HCT116 (cell line): ENCODE measurements around the gene HIVEP3.

Experiments used
- CTCF ChIP-seq, 3 experiments: fragments of 200-600 bp in 1 of 3; sonication (generic) in 1 of 3; IDR thresholded peaks in 2 of 3; conservative IDR thresholded peaks in 1 of 3; 2 replicates each; pipeline ENCODE4 v1.5.1; 2012 to 2017; ENCODE audit warnings: low read depth in 2 of 3, low read length in 2 of 3, antibody characterized with exemption in 1 of 3, borderline replicate concordance in 1 of 3, control low read depth in 1 of 3, mild to moderate bottlenecking in 1 of 3, mixed read lengths in 1 of 3, mixed run types in 1 of 3, moderate library complexity in 1 of 3; ENCODE audit not compliant: insufficient read depth in 1 of 3
- EZH2 ChIP-seq: fragments of 200-600 bp; sonication (generic); IDR thresholded peaks from 2 replicates; pipeline ENCODE4 v1.6.1; 2017; ENCODE audit warnings: antibody characterized with exemption, mixed run types
- POLR2A ChIP-seq: IDR thresholded peaks from 2 replicates; pipeline ENCODE4 v1.7.0; 2011; ENCODE audit warnings: borderline replicate concordance; ENCODE audit not compliant: insufficient read depth, insufficient read length; ENCODE audit errors: extremely low read depth
- POLR2AphosphoS5 ChIP-seq: IDR thresholded peaks from 2 replicates; pipeline ENCODE4 v1.6.1; 2011; ENCODE audit warnings: mild to moderate bottlenecking, low read depth, low read length, moderate library complexity
- RAD21 ChIP-seq: IDR thresholded peaks from 2 replicates; pipeline ENCODE4 v1.6.1; 2012; ENCODE audit warnings: low read depth, mild to moderate bottlenecking
- SRF ChIP-seq: IDR thresholded peaks from 2 replicates; pipeline ENCODE4 v1.6.1; 2012; ENCODE audit warnings: low read depth

GRCh38 chr1:41508290-41508689, 410.4 kb downstream of the HIVEP3 start:
- TF ChIP-seq CTCF (IDR thresholded peaks at IDR 0.05 in 2 of 3, conservative IDR thresholded peaks at IDR 0.05 in 1 of 3; ENCODE audit: borderline replicate concordance in 1 of 3, insufficient read depth in 1 of 3, low read depth in 2 of 3, low read length in 2 of 3) (no peak), EZH2 (no peak), RAD21 (no peak), SRF (no peak), POLR2AphosphoS5 (no peak), POLR2A (no peak)
